Measurements from ENCODE around the gene MOCS2.
A peak's percentile ranks its signal among the peaks of the same experiment; 100 is the strongest.
"Not testable (repeated sequence)": the region's sequence is repeated elsewhere in the genome, so short reads cannot be mapped to it uniquely, and the experiment has no call there.

The MOCS2 gene, protein sequence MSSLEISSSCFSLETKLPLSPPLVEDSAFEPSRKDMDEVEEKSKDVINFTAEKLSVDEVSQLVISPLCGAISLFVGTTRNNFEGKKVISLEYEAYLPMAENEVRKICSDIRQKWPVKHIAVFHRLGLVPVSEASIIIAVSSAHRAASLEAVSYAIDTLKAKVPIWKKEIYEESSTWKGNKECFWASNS

DNA sequence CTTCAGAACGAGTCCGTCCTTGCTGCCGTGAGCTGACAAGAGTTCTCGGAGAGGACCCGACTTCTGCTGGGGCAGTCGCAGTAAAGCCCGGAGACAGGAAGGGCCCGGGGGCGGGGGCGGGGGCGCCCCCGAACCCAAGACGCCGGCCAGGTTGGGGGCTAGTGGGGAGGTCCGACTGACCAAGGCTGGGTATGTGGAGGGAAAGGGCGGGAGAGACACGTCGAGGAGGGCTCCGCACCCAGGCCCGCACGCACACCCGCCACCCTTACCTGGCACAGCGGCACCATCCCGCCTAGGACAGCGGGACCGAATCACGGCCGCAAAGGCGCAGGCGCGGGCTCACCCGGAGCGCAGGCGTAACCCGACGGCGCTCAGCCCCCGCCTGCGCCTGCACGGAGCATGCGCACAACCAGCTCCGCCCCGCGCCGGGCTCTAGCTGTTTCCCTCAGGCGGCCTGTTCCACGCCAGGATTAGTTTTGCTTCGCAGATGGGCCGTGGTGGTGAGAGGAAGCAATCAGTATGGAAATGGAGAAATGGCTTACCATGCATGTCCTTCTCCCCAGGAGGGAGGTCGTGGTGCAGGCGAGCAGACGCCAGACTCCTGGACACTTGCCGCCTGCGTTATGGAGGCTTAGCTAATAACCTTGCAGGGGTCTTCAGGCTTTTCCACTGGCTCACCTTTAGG lies at the start of gene MOCS2:
Gene MOCS2, minus strand, starts transcription at position 315 of the 685 bp plus-strand sequence. CDS start 2,583 bp downstream, outside the sequence.
- DNase-seq (ENCODE audit: low spot score) = peak; percentile 99

DNA sequence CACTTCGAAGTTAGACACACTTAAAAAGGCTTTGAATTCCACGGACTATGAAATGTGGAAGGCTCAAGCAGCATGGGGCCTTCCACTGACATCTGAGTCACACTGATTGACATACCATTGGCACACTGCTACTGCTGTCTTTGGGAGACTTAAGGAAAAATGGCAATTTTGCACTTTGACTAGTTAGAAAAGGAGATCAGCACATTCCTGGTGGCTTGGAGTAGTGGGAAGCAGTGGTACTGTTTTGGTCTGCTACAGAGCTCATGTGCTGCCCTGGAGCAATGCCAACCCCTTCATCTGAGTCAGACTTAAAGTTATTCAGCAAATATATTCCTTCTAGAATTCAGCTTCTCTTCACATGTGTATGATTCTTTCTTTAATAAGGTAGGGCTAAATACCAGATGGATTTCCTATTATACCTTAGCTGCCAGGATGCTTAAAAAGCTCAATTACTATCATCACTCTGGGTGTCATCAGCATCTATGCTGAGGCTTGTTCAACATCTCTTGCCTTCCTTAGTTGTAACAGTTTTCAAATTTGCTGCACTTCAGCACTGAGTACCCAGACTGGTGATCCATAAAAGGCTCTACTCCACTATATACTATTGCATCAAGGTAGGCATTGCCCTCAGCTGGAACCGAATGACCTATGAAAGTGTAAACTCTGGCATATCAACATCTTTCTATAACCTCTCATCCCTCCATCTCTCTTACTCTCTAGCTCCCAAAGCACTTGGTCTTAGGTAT lies 42.3 kb upstream of the MOCS2 start:
- DNase-seq (ENCODE audit: low spot score) = peak; percentile 64

- DNase-seq (ENCODE audit: low spot score) = no peak
Measured at GRCh38 chr5:53133020-53133419, 23.5 kb upstream of the MOCS2 start.

DNA sequence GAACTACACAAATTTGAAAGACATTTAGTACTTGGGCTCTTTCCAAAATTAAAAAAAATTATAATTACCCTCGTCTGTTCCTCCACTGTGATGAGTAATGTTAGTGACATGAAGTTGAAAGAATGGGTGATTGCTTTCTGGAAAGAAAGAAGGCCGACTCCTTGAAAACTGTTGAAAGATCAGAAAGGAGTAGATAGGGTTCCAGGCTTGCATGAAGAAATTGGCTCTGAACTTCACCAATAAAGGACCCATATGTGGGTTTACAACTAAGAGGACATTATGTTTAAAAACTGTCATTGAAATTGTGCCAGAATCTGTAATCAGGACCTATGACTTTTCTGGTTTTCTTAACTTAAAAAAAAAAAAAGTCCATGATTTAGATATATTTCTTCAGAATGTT lies 20.7 kb upstream of the MOCS2 start:
- peak; percentile 57 for DNase-seq (ENCODE audit: low spot score)

DNA sequence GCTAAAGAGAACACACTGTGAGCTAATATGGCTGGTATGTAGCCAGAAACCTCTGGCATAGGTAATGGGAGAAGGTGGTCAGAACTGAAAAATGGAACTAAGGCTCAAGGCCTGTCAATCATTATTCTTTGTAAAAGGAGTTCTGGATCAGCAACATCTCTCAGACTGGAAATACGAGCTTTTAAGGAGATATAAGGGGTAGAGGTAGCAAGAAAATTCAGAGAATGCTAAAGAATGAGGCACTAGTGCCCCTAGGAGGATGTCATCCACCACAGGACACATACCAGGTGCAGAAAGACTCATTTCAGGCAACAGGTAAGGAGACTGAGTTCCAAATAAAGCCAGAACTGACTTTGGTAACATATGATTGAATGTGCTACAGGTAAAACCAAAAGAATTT lies 18.9 kb upstream of the MOCS2 start:
- no peak for DNase-seq (ENCODE audit: low spot score)

DNA sequence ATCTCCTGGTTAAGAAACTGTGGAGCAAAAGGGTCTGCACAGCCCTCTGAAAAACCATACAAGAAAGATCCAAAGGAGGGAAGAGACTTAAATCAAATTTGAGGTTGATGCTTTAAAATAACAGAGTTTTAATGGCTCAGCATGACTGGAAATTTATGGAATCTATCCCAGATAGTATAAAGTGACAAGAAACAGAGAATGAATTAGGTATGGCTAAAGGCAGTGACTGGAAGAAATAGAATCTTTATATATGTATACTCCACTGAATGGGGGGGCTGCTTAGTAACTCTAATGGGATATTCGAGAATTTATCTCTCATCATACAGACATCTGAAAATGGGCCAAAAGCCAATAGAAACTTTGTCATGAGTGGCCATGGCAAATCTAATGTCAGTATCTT lies 17.6 kb upstream of the MOCS2 start:
- DNase-seq (ENCODE audit: low spot score) = no peak

DNA sequence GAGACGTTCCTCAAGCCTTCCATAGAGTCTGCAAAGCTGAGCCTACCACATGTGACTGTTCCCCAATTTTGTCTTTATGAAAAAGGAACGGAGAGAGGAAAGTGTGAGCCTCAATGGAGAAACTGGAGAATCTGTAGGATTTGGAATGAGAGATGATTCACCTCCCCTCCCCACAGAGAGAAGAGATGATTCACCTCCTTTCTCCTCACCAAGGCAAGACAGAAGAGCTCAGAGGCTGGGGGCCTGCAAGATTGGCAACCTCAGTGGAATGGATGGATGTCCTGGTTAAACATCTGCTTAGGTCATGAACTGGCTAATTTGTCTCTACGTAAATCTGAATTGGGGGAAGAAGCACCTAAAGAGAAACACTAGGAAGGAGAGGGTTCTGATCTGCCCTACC lies 17.0 kb upstream of the MOCS2 start:
- DNase-seq (ENCODE audit: low spot score) = peak; percentile 30

GRCh38 chr5:53123702-53124101 lies 14.1 kb upstream of the MOCS2 start:
- DNase-seq (ENCODE audit: low spot score) = no peak

GRCh38 chr5:53120165-53120564 lies 10.6 kb upstream of the MOCS2 start:
- no peak for DNase-seq (ENCODE audit: low spot score)

DNA sequence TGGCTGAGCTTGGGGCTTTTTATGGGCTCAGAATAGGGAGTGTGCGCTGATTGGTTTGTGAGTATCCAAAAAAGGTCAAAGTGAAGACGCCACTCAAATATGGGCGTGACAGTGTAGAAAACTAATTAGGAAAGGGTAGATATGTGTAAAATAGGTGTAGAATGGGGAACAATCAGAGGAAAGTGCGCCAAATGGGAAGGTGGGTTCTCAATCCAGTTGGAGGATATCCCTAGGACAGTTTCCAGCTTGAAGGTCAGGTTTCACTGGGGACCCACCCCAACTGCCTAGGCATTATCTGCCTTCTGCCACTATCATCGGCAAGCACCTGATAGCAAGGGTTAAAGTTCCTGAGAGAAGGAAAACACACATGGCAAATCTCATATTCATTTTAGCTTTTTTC lies 9.3 kb upstream of the MOCS2 start:
- no peak for DNase-seq (ENCODE audit: low spot score)

DNA sequence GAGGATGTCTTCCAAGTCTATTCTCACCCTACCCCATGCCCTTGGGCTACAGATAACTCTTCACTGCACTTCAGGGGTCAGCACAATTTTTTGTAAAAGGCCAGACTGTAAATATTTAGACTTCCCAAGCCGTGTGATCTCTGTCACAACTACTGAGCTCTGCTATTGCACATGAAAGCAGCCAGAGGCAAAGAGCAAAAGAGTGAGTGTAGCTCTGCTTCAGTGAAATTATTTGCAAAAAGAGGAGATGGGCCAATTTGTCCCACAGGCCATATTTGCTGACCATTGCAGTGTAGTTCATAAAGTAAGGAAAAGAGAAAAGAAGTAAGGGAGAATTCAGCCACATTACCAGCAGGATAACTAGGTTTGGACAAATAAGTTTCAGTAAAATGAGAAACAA lies 7.0 kb upstream of the MOCS2 start:
- DNase-seq (ENCODE audit: low spot score) = no peak

GRCh38 chr5:53114988-53115387 lies 5.4 kb upstream of the MOCS2 start:
- no peak for DNase-seq (ENCODE audit: low spot score)

DNA sequence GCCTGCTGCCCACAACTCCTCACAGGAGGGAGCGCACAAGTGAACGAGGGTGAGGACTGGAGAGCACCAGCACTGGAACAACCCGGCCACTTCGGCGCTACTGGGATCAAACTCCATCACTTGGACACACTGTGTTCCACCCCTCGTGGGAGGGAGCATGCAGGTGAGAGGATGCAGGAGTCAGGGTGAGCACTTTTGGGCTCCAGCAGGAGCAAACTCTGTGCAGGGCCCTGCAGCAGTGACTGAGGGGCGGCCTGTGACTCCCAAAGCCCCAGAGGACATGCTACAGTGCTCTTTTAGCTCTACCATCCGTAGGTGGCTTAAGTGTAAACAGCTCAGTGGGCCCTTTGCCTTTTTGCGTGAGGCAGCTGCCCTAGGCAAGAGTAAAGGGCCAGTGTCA lies 4.4 kb upstream of the MOCS2 start:
- DNase-seq (ENCODE audit: low spot score) = no peak

GRCh38 chr5:53112909-53113308 lies 3.4 kb upstream of the MOCS2 start:
- no peak for DNase-seq (ENCODE audit: low spot score)

GRCh38 chr5:53112307-53112706 lies 2.8 kb upstream of the MOCS2 start:
- DNase-seq (ENCODE audit: low spot score) = not testable (repeated sequence)

DNA sequence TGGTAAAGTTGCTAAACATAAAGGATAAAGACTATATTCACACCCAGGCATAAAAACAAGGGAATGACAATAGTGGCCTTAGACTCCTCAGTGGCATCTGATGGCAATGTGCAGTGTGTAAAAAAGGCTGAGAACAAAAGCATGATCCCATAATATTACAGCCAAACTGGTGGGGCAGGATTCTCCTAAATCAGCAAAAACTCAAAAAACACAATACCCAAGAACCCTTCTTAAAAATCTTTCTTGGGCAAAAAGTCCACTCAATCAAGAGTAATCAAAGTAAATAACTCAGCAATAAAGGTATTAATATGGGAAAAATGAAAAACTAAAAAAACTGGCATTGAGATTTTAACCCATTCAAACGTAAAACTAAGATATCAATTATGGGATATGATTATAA lies 1.6 kb upstream of the MOCS2 start:
- no peak for DNase-seq (ENCODE audit: low spot score)

GRCh38 chr5:53110156-53110555 lies 599 bp upstream of the MOCS2 start:
- no peak for DNase-seq (ENCODE audit: low spot score)

- DNase-seq (ENCODE audit: low spot score) = no peak
Measured at GRCh38 chr5:53109056-53109442, 508 bp downstream of the MOCS2 start.

DNA sequence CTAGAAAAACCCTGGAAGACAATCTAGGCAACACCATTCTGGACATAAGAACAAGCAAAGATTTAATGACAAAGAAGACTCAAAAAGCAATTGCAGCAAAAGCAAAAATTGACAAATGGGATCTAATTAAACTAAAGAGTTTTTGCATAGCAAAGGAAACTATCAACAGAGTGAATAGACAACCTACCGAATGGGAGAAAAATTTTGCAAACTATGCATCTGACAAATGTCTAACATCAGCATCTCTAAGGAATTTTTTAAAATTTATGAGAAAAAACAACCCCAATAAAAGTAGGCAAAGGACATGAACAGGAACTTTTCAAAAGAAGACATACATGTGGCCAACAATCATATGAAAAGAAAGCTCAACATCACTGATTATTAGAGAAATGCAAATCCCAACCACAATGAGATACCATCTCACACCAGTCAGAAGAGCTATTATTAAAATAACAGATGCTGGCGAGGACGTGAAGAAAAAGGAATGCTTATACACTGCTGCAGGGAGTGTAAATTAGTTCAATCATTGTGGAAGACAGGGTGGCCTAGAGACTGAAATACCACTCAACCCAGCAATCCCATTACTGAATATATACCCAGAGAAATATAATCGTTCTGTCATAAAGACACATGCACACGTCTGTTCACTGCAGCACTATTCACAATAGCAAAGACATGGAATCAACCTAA lies 3.8 kb downstream of the MOCS2 start:
- DNase-seq (ENCODE audit: low spot score) = no peak

GRCh38 chr5:53100606-53101005 lies 9.0 kb downstream of the MOCS2 start:
- DNase-seq (ENCODE audit: low spot score) = no peak

DNA sequence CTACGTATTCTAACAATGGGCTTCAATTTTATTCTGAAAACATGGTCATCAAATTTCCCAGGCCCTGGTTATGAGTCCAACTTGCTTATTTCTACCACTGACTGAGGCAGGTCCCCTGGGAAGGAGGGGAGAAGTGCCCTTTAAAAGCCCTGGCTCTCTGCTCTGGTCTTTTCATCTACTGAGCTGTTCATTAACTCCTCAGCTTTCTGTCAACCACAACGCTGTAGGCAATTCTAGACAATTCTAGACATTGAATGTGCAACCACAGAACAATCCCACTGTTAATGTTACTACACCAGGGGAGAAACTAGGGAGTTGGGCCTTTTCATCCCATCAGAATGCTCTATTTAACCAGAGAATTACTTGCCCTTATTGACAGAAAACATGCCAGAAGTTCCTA lies 10.0 kb downstream of the MOCS2 start:
- DNase-seq (ENCODE audit: low spot score) = no peak

- DNase-seq (ENCODE audit: low spot score) = peak; percentile 28
Measured at GRCh38 chr5:53095931-53096525, 13.5 kb downstream of the MOCS2 start.

Data from AG08396 (cell line).